IMR-90 (cell line): ENCODE measurements around the gene TGOLN2. TPM values are rescaled to one million over a fixed set of nuclear protein-coding genes. Genes with fewer than 3 reads are reported as not detected.

Experiments
- ATAC-seq: fragments of 200-7000 bp; cut with Tn5 transposase; 2 replicates; pipeline ENCODE4 v1.9.1; 2020; ENCODE audit warnings: low read depth, mild to moderate bottlenecking, moderate library complexity
- BruUV-seq: library from RNA; stranded (reverse); fragments of 400-500 nt; replicated peaks from 2 replicates; lab custom pipeline; 2021; lab: Mats Ljungman, UMichigan
- CTCF ChIA-PET: fragments of 300-600 bp; formaldehyde crosslinking; extraction: SDS; loops from one replicate; lab custom pipeline; 2021; ENCODE audit warnings: antibody characterized with exemption; lab: Yijun Ruan, JAX
- POLR2A ChIA-PET: fragments of 300-600 bp; sonication (Branson Sonifier 250); formaldehyde crosslinking; loops from one replicate; lab custom pipeline; 2022; ENCODE audit warnings: antibody characterized with exemption; ENCODE audit not compliant: unreplicated experiment; lab: Charles Lee
- DNase-seq: peaks from one replicate; pipeline ENCODE4 v3.0.0; 2013
- H2AFZ ChIP-seq: replicated peaks from 2 replicates; pipeline ENCODE3; 2013; ENCODE audit warnings: low read length, mild to moderate bottlenecking; ENCODE audit not compliant: poor library complexity
- H2AK5ac ChIP-seq: 2 replicates; pipeline ENCODE4 v1.6.1; 2013; ENCODE audit warnings: low read depth, low read length, inconsistent platforms
- H2AK9ac ChIP-seq: replicated peaks from 2 replicates; pipeline ENCODE3; 2013; ENCODE audit warnings: mild to moderate bottlenecking, low read depth, low read length, moderate library complexity; ENCODE audit not compliant: poor library complexity
- H2BK120ac ChIP-seq: 2 replicates; pipeline ENCODE4 v1.6.1; 2013; ENCODE audit warnings: low read depth, low read length, inconsistent platforms
- H2BK15ac ChIP-seq: 3 replicates; pipeline ENCODE4 v1.6.1; 2013; ENCODE audit warnings: low read depth, low read length, inconsistent platforms
- H2BK20ac ChIP-seq: 2 replicates; pipeline ENCODE4 v1.6.1; 2013; ENCODE audit warnings: low read depth, mild to moderate bottlenecking, inconsistent platforms, low read length, moderate library complexity
- H2BK5ac ChIP-seq: 2 replicates; pipeline ENCODE4 v1.6.1; 2013; ENCODE audit warnings: mild to moderate bottlenecking, low read depth, low read length, inconsistent platforms; ENCODE audit not compliant: poor library complexity, severe bottlenecking
- H3K14ac ChIP-seq: replicated peaks from 2 replicates; pipeline ENCODE4 v1.6.1; 2013; ENCODE audit warnings: low read depth, low read length, inconsistent platforms
- H3K18ac ChIP-seq: 2 replicates; pipeline ENCODE4 v1.6.1; 2013; ENCODE audit warnings: low read depth, low read length, control low read depth
- H3K23ac ChIP-seq: 2 replicates; pipeline ENCODE4 v1.6.1; 2013; ENCODE audit warnings: low read depth, low read length, inconsistent platforms
- H3K27ac ChIP-seq: 2 replicates; pipeline ENCODE4 v1.5.1; 2013; ENCODE audit warnings: mild to moderate bottlenecking, control low read depth, low read length; ENCODE audit not compliant: insufficient read depth
- H3K27me3 ChIP-seq: 2 replicates; pipeline ENCODE4 v1.6.1; 2013; ENCODE audit warnings: low read length; ENCODE audit not compliant: control insufficient read depth, insufficient read depth
- H3K36me3 ChIP-seq: 2 replicates; pipeline ENCODE4 v1.6.1; 2013; ENCODE audit warnings: low read length, mixed read lengths; ENCODE audit not compliant: control insufficient read depth, insufficient read depth
- H3K4ac ChIP-seq: 2 replicates; pipeline ENCODE4 v1.6.1; 2013; ENCODE audit warnings: low read depth, low read length, inconsistent platforms
- H3K4me1 ChIP-seq: 2 replicates; pipeline ENCODE4 v1.6.1; 2013; ENCODE audit warnings: low read length, mixed read lengths; ENCODE audit not compliant: control insufficient read depth, insufficient read depth
- H3K4me2 ChIP-seq: 2 replicates; pipeline ENCODE4 v1.6.1; 2013; ENCODE audit warnings: low read depth, mild to moderate bottlenecking, control low read depth, low read length, moderate library complexity
- H3K4me3 ChIP-seq: 2 replicates; pipeline ENCODE4 v1.5.1; 2013; ENCODE audit warnings: low read depth, mild to moderate bottlenecking, control low read depth, low read length, moderate library complexity; ENCODE audit not compliant: insufficient read depth
- H3K56ac ChIP-seq: 2 replicates; pipeline ENCODE4 v1.6.1; 2013; ENCODE audit warnings: low read length, inconsistent platforms; ENCODE audit not compliant: insufficient read depth; ENCODE audit errors: extremely low read depth
- H3K79me1 ChIP-seq, 2 experiments: 2 replicates each; pipeline ENCODE4 v1.6.1; 2013; ENCODE audit warnings: low read length in 2 of 2, inconsistent platforms in 1 of 2, low read depth in 1 of 2
- H3K9ac ChIP-seq: 2 replicates; pipeline ENCODE4 v1.6.1; 2013; ENCODE audit warnings: low read depth, low read length, control low read depth
- H3K9me1 ChIP-seq: 2 replicates; pipeline ENCODE4 v1.6.1; 2013; ENCODE audit warnings: low read length, inconsistent platforms; ENCODE audit not compliant: insufficient read depth
- H3K9me3 ChIP-seq: 2 replicates; pipeline ENCODE4 v1.6.1; 2013; ENCODE audit warnings: low read length; ENCODE audit not compliant: control insufficient read depth, insufficient read depth
- H4K20me1 ChIP-seq: 2 replicates; pipeline ENCODE4 v1.6.1; 2013; ENCODE audit warnings: low read length, inconsistent platforms; ENCODE audit not compliant: insufficient read depth
- H4K5ac ChIP-seq: 2 replicates; pipeline ENCODE4 v1.6.1; 2013; ENCODE audit warnings: mild to moderate bottlenecking, low read depth, low read length, control low read depth
- H4K8ac ChIP-seq, 2 experiments: 2 replicates each; pipeline ENCODE4 v1.6.1; 2013; ENCODE audit warnings: low read depth in 2 of 2, low read length in 2 of 2, control low read depth in 1 of 2, inconsistent platforms in 1 of 2
- H4K91ac ChIP-seq: 2 replicates; pipeline ENCODE4 v1.6.1; 2013; ENCODE audit warnings: low read depth, low read length, inconsistent platforms; ENCODE audit not compliant: insufficient read depth
- BHLHE40 ChIP-seq: fragments of 150-350 bp; IDR thresholded peaks from 2 replicates; pipeline ENCODE4 v1.6.1; 2016; ENCODE audit warnings: mild to moderate bottlenecking, low read depth, low read length
- CHD1 ChIP-seq: IDR thresholded peaks from 2 replicates; pipeline ENCODE4 v1.6.1; 2012; ENCODE audit warnings: low read depth, low read length, improper control_type of control experiment
- FOS ChIP-seq: fragments of 150-350 bp; IDR thresholded peaks from 2 replicates; pipeline ENCODE4 v1.6.1; 2016; ENCODE audit warnings: low read depth, low read length
- RCOR1 ChIP-seq: IDR thresholded peaks from 2 replicates; pipeline ENCODE4 v1.6.1; 2012; ENCODE audit warnings: mild to moderate bottlenecking, low read length, improper control_type of control experiment; ENCODE audit not compliant: insufficient replicate concordance
- SMC3 ChIP-seq: fragments of 150-350 bp; IDR thresholded peaks from 2 replicates; pipeline ENCODE4 v1.6.1; 2016; ENCODE audit warnings: low read depth, mild to moderate bottlenecking, antibody characterized with exemption, low read length, moderate library complexity
- WGBS, 2 experiments: methylation state at CpG; one replicate each; pipeline versions ENCODE4 v1.1.5 to v1.1.7; 2013; ENCODE audit warnings: missing lambda C conversion rate in 2 of 2; ENCODE audit not compliant: insufficient read length in 1 of 2; ENCODE audit errors: extremely low coverage in 2 of 2; 5-methylcytosine and 5-hydroxymethylcytosine counted together
- dilution Hi-C: fragments of 300-500 bp; cut with HindIII; formaldehyde crosslinking; loops from one replicate; pipeline ENCODE4 v1.14.3; 2018; ENCODE audit warnings: low sequenced_read_pairs; ENCODE audit not compliant: unreplicated experiment
- in situ Hi-C: fragments of 300-500 bp; cut with MboI; formaldehyde crosslinking; loops from 3 replicates; pipeline ENCODE4 v1.14.3; 2019; ENCODE audit warnings: low sequenced_read_pairs, inconsistent platforms, mixed read lengths
- intact Hi-C: fragments of 100-400 bp; cut with micrococcal nuclease; formaldehyde crosslinking; loops from 2 replicates; pipeline ENCODE4 v1.10.0; 2022
- polyA plus RNA-seq, 3 experiments: library from polyadenylated mRNA; depleted of rRNA; stranded (reverse); fragments of >200 nt; gene quantifications; 2 replicates each; pipeline ENCODE4 v1.2.3, GENCODE V29; 2012; ENCODE audit warnings: low replicate concordance in 1 of 3
- total RNA-seq: library from RNA; depleted of rRNA; stranded (reverse); fragments of >200 nt; gene quantifications from 2 replicates; pipeline ENCODE4 v1.2.3, GENCODE V29; 2012
- TF ChIP-seq, protein P1 (sequence below): fragments of 150-350 bp; IDR thresholded peaks from 2 replicates; pipeline ENCODE4 v1.6.1; 2017; ENCODE audit warnings: mild to moderate bottlenecking, antibody characterized with exemption, low read length, low read depth

TGOLN2 gene
- total and polyA plus RNA-seq, 2 of the 4 experiments (the other 2 are of a cell fraction) = 57.7 to 92.3 TPM

DNA sequence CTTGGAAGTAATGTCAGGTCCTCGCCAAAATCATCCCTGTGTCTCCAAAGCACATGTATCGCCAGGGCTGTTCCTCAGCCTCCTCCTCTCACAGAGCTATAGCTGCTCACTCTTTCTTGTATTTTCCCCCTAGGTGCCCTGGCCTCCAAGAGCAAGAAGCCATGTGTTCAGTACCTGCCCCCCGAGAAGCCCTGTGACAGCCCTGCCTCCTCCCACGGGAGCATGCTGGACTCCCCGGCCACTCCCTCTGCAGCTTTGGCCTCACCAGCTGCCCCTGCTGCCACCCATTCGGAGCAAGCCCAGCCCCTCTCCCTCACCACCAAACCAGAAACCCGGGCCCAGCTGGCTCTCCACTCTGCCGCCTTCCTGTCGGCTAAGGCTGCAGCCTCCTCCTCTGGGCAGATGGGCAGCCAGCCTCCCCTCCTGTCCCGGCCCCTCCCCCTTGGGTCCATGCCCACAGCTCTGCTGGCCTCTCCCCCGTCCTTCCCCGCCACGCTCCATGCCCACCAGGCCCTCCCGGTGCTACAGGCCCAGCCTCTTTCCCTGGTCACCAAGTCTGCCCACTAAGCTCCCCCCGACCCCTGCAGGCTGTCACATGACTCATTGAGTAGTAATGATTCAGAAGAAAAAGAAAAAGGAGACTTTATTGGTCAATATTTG lies 18.8 kb downstream of the TGOLN2 start:
- Histone ChIP-seq H4K20me1 (peaks cover 12% of the 10 kb centered on the region; the same call in 1 of the 2 replicates), H3K9me1 (peaks cover 16% of the 10 kb centered on the region), H2AK9ac (peak overlapping the region; percentile 6), H3K18ac (no peak overlapping the region), H3K56ac (no peak overlapping the region), H3K9ac (no peak overlapping the region), H3K9me3 (no peaks in the 10 kb centered on the region), H3K27me3 (no peaks in the 10 kb centered on the region), H3K79me1 (peaks cover 3 to 35% of the 10 kb centered on the region in 2 experiments; a peak in 2 of 4 replicates), H2AK5ac (peak overlapping the region; percentile 45), H3K27ac (peak overlapping the region; percentile 69), H4K5ac (no peak overlapping the region), H3K4ac (peak overlapping the region; percentile 52), H3K4me1 (peaks cover 23% of the 10 kb centered on the region), H2BK15ac (no peak overlapping the region; the same call in 2 of the 3 replicates), H3K4me3 (no peak overlapping the region), H3K36me3 (peaks cover 40% of the 10 kb centered on the region), H4K91ac (peak overlapping the region; percentile 11; the same call in 1 of the 2 replicates), H3K14ac (peak overlapping the region; percentile 68), H2BK120ac (no peak overlapping the region), H2BK20ac (no peak overlapping the region), H4K8ac (peak overlapping the region in 1 of 2 experiments; percentile 9; a peak in 1 of 4 replicates), H2BK5ac (peak overlapping the region; percentile 23), H3K4me2 (no peak overlapping the region), H3K23ac (peak overlapping the region; percentile 59; the same call in 1 of the 2 replicates), H2AFZ (peak overlapping the region; percentile 70)
- CTCF ChIA-PET = interaction anchor here (0.6 to 1.5 kb wide), 2 partner anchors 9 to 303 kb away, joined by 3 to 6 read pairs; no protein-coding TSS in a partner anchor
- WGBS, 2 experiments = 25% methylated on average over 4 of the region's 15 CpGs; no CpG with 5 or more reads in 1 of the 2 experiments
- DNase-seq (peak; percentile 67), ATAC-seq (peak; percentile 64)
- TSS peak; percentile 84 for BruUV-seq
- dilution Hi-C loops = no loop called here
- in situ Hi-C loops = no loop called here
- POLR2A ChIA-PET = interaction anchor here (0.6 kb wide), 2 partner anchors 240 to 328 kb away, joined by 3 to 5 read pairs; no protein-coding TSS in a partner anchor
- intact Hi-C loops = no loop called here
- no peak for TF ChIP-seq RCOR1
- TF ChIP-seq, protein P1, sequence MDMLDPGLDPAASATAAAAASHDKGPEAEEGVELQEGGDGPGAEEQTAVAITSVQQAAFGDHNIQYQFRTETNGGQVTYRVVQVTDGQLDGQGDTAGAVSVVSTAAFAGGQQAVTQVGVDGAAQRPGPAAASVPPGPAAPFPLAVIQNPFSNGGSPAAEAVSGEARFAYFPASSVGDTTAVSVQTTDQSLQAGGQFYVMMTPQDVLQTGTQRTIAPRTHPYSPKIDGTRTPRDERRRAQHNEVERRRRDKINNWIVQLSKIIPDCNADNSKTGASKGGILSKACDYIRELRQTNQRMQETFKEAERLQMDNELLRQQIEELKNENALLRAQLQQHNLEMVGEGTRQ = peak; percentile 79
- TF ChIP-seq BHLHE40 = peak; percentile 18; the same call in 1 of the 2 replicates
- TF ChIP-seq CHD1 = no peak
- TF ChIP-seq FOS = peak; percentile 49
- no peak for TF ChIP-seq SMC3
